Endothelial cell of umbilical vein (primary cell): ENCODE results near the gene ANAPC2.

Experiments used
- EZH2 ChIP-seq: IDR thresholded peaks from 2 replicates; pipeline ENCODE4 v1.6.1; 2012; ENCODE audit warnings: borderline replicate concordance, low read depth, mild to moderate bottlenecking, moderate library complexity, low read length, inconsistent platforms; ENCODE audit not compliant: severe bottlenecking
- POLR2A ChIP-seq: IDR thresholded peaks from 2 replicates; pipeline ENCODE4 v1.6.1; 2012; ENCODE audit warnings: low read depth, mild to moderate bottlenecking, control low read depth, low read length
- TF ChIP-seq, protein P1 (sequence below), 2 donors: IDR thresholded peaks; 1 replicate in 1 of 2; 2 replicates in 1 of 2; pipeline ENCODE4 v1.5.1; 2011; ENCODE audit warnings: low read length in 2 of 2, mild to moderate bottlenecking in 2 of 2, moderate library complexity in 2 of 2, control low read depth in 1 of 2, inconsistent platforms in 1 of 2, low read depth in 1 of 2; ENCODE audit not compliant: insufficient read depth in 1 of 2; ENCODE audit errors: extremely low read depth in 1 of 2
- TF ChIP-seq, protein P2 (sequence below): IDR thresholded peaks from 2 replicates; pipeline ENCODE4 v1.6.1; 2011; ENCODE audit not compliant: insufficient read depth, insufficient read length

DNA sequence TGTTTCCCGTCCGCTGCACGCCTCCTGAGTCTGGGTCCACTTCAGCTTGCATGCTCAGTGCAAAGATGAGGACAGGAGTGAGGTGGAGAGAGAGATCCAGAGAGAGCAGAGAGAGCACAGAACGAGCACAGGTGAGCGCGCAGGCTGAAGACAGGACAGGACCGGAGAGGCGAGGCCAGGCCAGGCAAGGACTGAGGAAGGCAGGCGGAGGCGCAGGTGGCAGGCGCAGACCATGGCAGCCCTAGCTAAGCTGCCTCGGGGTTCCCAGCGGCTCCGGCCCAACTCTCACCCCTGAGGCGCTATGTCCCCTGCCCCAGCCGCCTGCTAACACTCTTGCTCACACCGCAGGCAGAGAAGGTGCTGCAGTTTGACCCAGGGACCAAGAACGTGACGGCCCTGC lies 39.7 kb downstream of the ANAPC2 start:
- TF ChIP-seq, protein P1, sequence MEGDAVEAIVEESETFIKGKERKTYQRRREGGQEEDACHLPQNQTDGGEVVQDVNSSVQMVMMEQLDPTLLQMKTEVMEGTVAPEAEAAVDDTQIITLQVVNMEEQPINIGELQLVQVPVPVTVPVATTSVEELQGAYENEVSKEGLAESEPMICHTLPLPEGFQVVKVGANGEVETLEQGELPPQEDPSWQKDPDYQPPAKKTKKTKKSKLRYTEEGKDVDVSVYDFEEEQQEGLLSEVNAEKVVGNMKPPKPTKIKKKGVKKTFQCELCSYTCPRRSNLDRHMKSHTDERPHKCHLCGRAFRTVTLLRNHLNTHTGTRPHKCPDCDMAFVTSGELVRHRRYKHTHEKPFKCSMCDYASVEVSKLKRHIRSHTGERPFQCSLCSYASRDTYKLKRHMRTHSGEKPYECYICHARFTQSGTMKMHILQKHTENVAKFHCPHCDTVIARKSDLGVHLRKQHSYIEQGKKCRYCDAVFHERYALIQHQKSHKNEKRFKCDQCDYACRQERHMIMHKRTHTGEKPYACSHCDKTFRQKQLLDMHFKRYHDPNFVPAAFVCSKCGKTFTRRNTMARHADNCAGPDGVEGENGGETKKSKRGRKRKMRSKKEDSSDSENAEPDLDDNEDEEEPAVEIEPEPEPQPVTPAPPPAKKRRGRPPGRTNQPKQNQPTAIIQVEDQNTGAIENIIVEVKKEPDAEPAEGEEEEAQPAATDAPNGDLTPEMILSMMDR (IDR thresholded peaks at IDR 0.05; ENCODE audit: extremely low read depth in 1 of 2, insufficient read depth in 1 of 2, low read depth in 1 of 2, low read length in 2 of 2) = no peak
- TF ChIP-seq, protein P2, sequence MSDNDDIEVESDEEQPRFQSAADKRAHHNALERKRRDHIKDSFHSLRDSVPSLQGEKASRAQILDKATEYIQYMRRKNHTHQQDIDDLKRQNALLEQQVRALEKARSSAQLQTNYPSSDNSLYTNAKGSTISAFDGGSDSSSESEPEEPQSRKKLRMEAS = no peak
- no peak for TF ChIP-seq POLR2A
- no peak for TF ChIP-seq EZH2
